HS-27A (cell line): ENCODE measurements around the gene GOT2.
"Not testable (repeated sequence)": the region's sequence is repeated elsewhere in the genome, so short reads cannot be mapped to it uniquely, and the experiment has no call there.

Experiments used
- DNase-seq: peaks from one replicate; pipeline ENCODE4 v3.0.0-alpha.2; 2012; ENCODE audit warnings: low read depth, missing footprints

The GOT2 gene

GRCh38 chr16:58733671-58734458, at the start of gene GOT2:
TSS of gene GOT2 (minus strand) at chr16:58734316. CDS start at chr16:58734228, 88 bp downstream.
- peak; percentile 52 for DNase-seq

- not testable (repeated sequence) for DNase-seq
Observed at GRCh38 chr16:58779291-58779690, 45.2 kb upstream of the GOT2 start.

- DNase-seq = no peak
Observed at GRCh38 chr16:58773870-58774269, 39.8 kb upstream of the GOT2 start.

- no peak for DNase-seq
Observed at GRCh38 chr16:58768145-58768544, 34.0 kb upstream of the GOT2 start.

GRCh38 chr16:58767581-58767980, 33.5 kb upstream of the GOT2 start:
- no peak for DNase-seq

- DNase-seq = no peak
Observed at GRCh38 chr16:58756650-58757332, 22.7 kb upstream of the GOT2 start.

- peak; percentile 35 for DNase-seq
Observed at GRCh38 chr16:58755989-58756649, 22.0 kb upstream of the GOT2 start.

GRCh38 chr16:58753711-58754134, 19.6 kb upstream of the GOT2 start:
- DNase-seq = no peak

GRCh38 chr16:58744497-58744896, 10.4 kb upstream of the GOT2 start:
- no peak for DNase-seq

- DNase-seq = no peak
Observed at GRCh38 chr16:58741976-58742375, 7.9 kb upstream of the GOT2 start.

- no peak for DNase-seq
Observed at GRCh38 chr16:58741166-58741565, 7.0 kb upstream of the GOT2 start.

- no peak for DNase-seq
Observed at GRCh38 chr16:58738672-58739296, 4.7 kb upstream of the GOT2 start.

- not testable (repeated sequence) for DNase-seq
Observed at GRCh38 chr16:58736341-58736740, 2.2 kb upstream of the GOT2 start.

GRCh38 chr16:58734459-58734787, 307 bp upstream of the GOT2 start:
- no peak for DNase-seq

- no peak for DNase-seq
Observed at GRCh38 chr16:58733248-58733670, 857 bp downstream of the GOT2 start.

GRCh38 chr16:58732545-58733247, 1.4 kb downstream of the GOT2 start:
- no peak for DNase-seq

- no peak for DNase-seq
Observed at GRCh38 chr16:58730724-58731370, 3.3 kb downstream of the GOT2 start.

- no peak for DNase-seq
Observed at GRCh38 chr16:58727796-58728568, 6.1 kb downstream of the GOT2 start.

GRCh38 chr16:58727028-58727781, 6.9 kb downstream of the GOT2 start:
- DNase-seq = no peak

GRCh38 chr16:58723109-58723508, 11.0 kb downstream of the GOT2 start:
- no peak for DNase-seq
